ENCODE measurements around the gene LRRC8D.
"Not testable (repeated sequence)": the region's sequence is repeated elsewhere in the genome, so short reads cannot be mapped to it uniquely, and the experiment has no call there.

LRRC8D gene

DNA sequence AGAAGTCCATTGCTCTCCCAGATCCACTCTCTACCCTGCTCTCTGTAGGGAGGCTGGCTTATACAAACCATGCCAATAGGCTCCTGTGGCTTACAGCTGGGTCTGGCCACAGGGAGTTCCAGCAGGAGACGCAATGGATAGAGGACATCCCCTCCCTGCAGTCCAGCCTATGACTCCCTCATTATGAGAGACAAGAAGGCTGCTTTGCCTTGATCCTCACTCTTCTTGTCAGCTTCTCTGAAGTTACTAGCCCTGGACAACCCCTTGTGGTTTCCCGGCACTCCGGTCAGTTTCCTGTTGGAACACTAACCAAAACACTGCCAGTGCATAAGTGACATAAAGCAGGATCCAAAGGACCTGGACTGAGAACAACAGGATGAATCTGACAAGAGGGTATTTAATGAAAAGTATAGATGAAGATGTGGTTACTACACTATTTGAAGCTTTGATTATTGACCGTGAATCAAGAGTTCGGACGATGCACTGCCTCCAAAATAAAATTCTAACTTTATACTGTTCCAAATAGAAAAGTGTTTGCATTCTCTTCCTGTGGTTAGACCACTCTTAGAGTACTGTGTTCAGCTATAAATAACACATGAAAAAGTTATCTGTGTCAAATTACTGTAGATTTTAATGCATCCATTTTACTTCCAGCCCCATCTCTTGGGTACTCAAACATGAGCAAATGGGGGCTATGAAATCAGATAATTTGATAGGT lies 141.4 kb downstream of the LRRC8D start:
- H3K4me1 Mint-ChIP-seq (ENCODE audit: low read depth in 2 of 2) = peaks cover 3 to 6% of the 10 kb centered on the region in 2 donors
- peaks cover 9 to 43% of the 10 kb centered on the region in 2 donors for H3K27me3 Mint-ChIP-seq
- no peak overlapping the region for H3K27ac Mint-ChIP-seq
- no peaks in the 10 kb centered on the region for H3K9me3 Mint-ChIP-seq
- no peak overlapping the region for H3K4me3 Mint-ChIP-seq
- peaks cover 4% of the 10 kb centered on the region for H3K36me3 Mint-ChIP-seq (ENCODE audit: insufficient read depth)
- ATAC-seq (replicated peaks) = no peak
- DNase-seq = no peak

DNA sequence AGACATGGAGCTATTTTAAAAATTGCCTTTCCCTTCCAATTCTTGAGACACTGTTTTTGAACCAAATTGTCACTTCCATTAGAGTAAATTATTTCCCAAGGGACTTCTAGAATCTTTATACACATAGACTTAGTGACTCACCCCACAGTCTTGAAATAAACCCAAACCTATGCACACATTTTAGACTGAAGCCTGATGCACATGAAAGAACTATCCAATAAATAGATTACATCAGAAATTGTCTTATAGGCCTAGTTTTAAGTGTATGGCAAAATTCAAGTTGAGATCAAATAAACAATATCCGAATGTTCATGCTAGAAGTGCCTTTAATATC lies 141.9 kb downstream of the LRRC8D start:
- Mint-ChIP-seq H3K9me3 (no peaks in the 10 kb centered on the region), H3K36me3 (ENCODE audit: insufficient read depth) (peaks cover 4% of the 10 kb centered on the region), H3K4me1 (ENCODE audit: low read depth in 2 of 2) (peaks cover 0 to 5% of the 10 kb centered on the region in 2 donors), H3K4me3 (no peak overlapping the region), H3K27me3 (peaks cover 9 to 43% of the 10 kb centered on the region in 2 donors), H3K27ac (no peak overlapping the region)
- ATAC-seq (replicated peaks) (no peak), DNase-seq (no peak)

DNA sequence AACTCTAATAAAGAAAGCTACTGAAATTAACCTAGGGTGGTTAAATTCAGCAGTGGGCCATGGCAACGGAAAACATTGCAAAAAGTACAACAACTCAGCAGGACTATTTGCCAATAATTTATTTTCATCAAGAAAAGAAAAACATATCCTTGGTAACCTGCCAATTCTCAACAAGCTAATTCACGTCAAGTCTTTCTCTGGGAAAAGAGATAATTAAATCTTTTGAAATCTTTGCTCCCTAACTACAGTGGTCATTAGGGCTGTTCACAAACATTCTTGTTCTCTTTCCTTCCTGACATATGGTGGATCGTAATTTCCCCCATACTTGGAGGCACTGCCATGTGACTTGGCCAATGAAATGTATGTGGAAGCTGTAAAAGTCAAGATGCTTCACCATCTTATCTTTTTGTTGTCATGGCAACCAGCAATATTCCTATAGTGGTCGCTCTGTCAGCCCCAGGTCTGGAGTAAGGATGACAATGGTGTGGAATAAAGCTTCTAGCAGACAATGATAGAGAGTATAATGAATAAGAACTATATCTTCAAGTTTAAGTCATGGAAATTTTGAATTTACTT lies 144.4 kb downstream of the LRRC8D start:
- Mint-ChIP-seq H3K27ac (no peak overlapping the region), H3K4me1 (ENCODE audit: low read depth in 2 of 2) (peaks cover 0 to 5% of the 10 kb centered on the region in 2 donors)
- no peak for ATAC-seq (replicated peaks)

DNA sequence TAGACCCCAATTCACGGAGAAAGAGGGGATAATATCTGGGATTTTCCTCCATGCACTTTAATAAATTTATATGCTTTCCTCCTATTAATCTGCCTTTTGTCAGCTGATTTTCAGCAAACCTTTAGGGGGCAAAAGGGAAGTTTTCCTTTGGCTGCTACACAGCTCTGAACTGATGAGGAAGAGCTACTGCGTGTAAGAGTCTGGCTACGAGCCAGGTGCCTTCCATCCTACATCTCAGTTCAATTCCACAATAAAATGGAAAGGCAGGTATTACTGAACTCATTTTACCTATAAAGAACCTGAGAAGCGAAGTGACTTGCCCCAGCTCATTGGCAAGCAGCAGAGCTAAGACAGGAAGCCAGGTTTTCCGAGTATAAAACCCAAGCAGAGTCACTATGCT lies 145.8 kb downstream of the LRRC8D start:
- H3K27me3 Mint-ChIP-seq = peaks cover 0 to 21% of the 10 kb centered on the region in 2 donors
- H3K4me3 Mint-ChIP-seq = no peak overlapping the region
- no peak overlapping the region for H3K27ac Mint-ChIP-seq
- H3K4me1 Mint-ChIP-seq (ENCODE audit: low read depth in 2 of 2) = peaks cover 0 to 5% of the 10 kb centered on the region in 2 donors
- H3K36me3 Mint-ChIP-seq (ENCODE audit: insufficient read depth) = peaks cover 6% of the 10 kb centered on the region
- no peak for DNase-seq
- ATAC-seq (replicated peaks) = no peak
- H3K9me3 Mint-ChIP-seq = no peaks in the 10 kb centered on the region

More for the DNA sequence above, 144.4 kb downstream of the LRRC8D start:
- no peak for DNase-seq
- Mint-ChIP-seq H3K27me3 (peaks cover 0 to 21% of the 10 kb centered on the region in 2 donors), H3K9me3 (no peaks in the 10 kb centered on the region), H3K4me3 (no peak overlapping the region), H3K36me3 (ENCODE audit: insufficient read depth) (peaks cover 6% of the 10 kb centered on the region)

DNA sequence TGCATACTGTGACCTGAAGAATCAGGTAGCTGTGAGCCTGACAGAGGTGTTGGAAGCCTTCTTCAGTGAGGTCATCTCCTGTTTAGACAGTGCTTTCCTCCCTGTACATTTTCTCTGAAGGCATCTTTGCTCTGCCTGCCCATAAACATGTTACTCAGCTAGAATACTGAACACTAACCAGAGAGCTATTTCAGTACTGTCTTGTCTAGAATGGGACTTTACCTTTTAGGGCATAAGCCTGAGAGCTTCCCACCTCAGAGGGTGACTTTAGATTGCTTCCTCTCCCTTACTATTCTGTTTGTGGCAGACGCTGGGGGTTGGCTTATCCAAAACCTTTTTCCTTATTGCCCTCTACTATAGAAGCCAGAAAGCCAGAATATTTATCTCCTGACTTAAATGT lies 150.8 kb downstream of the LRRC8D start:
- no peak for ATAC-seq (replicated peaks)
- H3K9me3 Mint-ChIP-seq = no peaks in the 10 kb centered on the region
- no peak for DNase-seq
- no peak overlapping the region for H3K27ac Mint-ChIP-seq
- no peaks in the 10 kb centered on the region for H3K4me1 Mint-ChIP-seq (ENCODE audit: low read depth in 2 of 2)
- no peak overlapping the region for H3K4me3 Mint-ChIP-seq
- peaks cover 0 to 11% of the 10 kb centered on the region in 2 donors for H3K27me3 Mint-ChIP-seq
- H3K36me3 Mint-ChIP-seq (ENCODE audit: insufficient read depth) = peaks cover 2% of the 10 kb centered on the region

DNA sequence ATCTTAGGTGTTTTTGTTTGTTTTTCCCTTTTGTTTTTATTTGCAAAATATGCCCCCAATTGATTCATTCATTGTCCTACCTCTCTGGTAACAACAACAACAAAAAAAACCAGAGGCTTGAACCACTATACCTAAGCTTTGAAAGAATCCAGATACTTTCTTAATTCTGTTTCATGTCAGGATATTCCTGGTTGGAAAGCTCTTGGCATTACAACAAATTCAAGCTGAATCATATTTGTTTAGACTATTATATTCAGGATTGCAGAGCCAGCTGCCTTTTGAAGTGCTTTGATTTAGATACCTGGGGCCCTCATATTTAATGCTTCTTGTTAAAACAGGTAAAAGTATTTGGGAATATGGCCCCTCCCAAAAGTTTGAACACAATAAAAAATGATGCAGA lies 151.2 kb downstream of the LRRC8D start:
- peaks cover 0 to 11% of the 10 kb centered on the region in 2 donors for H3K27me3 Mint-ChIP-seq
- ATAC-seq (replicated peaks) = no peak
- no peaks in the 10 kb centered on the region for H3K4me1 Mint-ChIP-seq (ENCODE audit: low read depth in 2 of 2)
- no peak for DNase-seq
- no peaks in the 10 kb centered on the region for H3K9me3 Mint-ChIP-seq
- H3K4me3 Mint-ChIP-seq = no peak overlapping the region
- peaks cover 2% of the 10 kb centered on the region for H3K36me3 Mint-ChIP-seq (ENCODE audit: insufficient read depth)
- H3K27ac Mint-ChIP-seq = no peak overlapping the region

DNA sequence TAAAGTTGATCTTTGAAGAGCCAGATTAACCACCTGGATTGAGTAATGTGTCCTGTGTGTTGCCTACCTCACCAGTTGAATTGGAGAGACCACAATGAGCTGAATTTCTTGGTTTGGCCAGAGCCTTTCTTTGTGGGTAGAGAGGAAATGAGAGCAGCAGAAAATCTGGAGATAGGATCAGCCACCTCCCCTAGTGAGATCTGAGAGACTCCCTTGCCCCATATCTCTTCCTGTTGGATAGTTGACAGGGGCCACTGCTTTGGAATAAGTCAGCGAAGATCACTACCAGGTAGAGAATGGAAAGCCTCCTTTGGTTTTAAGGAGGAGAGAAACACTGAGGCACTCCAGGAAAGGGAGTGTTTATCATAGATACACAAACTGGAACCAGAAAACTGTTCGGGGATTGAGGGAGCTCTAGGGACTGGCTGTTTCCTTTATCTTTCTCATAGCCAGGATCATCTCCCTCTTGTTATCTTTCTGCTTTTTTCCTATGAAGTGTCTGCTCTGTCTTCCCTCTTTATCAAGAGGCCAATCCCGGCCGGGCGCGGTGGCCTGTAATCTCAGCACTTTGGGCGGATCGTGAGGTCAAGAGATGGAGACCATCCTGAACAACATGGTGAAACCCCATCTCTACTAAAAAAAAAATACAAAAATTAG lies 152.8 kb downstream of the LRRC8D start:
- ATAC-seq (replicated peaks) (no peak), DNase-seq (no peak)
- Mint-ChIP-seq H3K36me3 (ENCODE audit: insufficient read depth) (peaks cover 2% of the 10 kb centered on the region), H3K4me3 (no peak overlapping the region), H3K27me3 (peaks cover 0 to 11% of the 10 kb centered on the region in 2 donors), H3K4me1 (ENCODE audit: low read depth in 2 of 2) (no peaks in the 10 kb centered on the region), H3K27ac (no peak overlapping the region), H3K9me3 (no peaks in the 10 kb centered on the region)

DNA sequence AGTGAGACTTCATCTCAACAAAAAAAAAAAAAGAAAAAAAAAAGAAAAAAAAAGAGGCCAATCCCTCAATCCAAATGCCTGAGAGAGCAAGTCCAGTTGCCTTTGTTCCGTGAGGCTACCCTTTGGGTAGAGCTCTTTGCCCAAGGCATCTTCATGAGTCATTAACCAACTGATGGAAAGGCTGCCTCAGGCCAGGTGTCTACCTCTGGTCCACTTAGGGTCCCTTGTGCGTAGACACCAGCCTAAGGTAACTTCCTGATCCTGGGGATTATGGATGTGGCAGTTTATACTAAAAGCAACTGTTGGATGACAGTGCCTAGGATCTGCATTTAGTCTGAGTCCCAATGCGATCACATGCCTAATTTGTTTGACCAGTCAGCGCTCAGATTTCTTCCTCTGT lies 153.4 kb downstream of the LRRC8D start:
- H3K27me3 Mint-ChIP-seq = peaks cover 0 to 11% of the 10 kb centered on the region in 2 donors

DNA sequence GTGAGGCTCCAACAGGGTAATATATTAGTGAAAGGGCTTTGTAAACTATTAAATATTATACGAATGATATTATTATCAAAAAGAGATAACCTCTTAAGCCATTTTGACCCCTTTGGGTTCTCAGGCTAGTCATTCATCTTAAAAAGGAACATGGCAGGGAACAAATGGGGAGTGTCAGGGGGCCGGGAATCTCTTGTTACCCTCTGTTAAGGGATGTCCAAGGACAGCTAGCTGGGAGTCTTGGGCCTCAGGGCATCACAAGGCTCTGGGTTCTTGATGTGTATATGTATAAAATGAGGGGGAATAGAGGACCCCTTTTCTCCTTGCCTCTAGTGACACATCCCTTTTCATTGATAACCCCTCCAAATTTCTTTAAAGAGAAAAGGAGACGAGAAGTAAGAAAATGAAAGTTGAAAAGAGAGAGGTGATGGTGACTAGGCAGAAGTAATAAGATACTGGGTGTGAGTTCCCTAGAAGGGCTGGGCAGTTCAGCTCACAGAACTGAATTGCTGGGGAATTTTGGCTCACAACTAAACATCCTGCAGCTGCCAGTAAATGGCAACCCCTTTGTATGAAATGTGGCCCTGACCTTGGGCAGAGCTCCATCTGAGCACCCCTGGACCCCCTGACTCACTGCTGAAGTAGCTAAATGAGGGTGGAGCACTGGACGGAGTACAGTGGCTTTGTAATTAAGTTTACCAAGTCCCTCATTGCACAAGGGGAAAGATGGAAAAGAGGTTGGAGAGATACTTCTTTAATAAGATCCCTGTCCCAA lies 154.1 kb downstream of the LRRC8D start:
- ATAC-seq (replicated peaks) (no peak), DNase-seq (no peak)
- H3K4me3 Mint-ChIP-seq = no peak overlapping the region
- H3K36me3 Mint-ChIP-seq (ENCODE audit: insufficient read depth) = no peaks in the 10 kb centered on the region
- peaks cover 0 to 11% of the 10 kb centered on the region in 2 donors for H3K27me3 Mint-ChIP-seq
- H3K9me3 Mint-ChIP-seq = no peaks in the 10 kb centered on the region
- H3K27ac Mint-ChIP-seq = no peak overlapping the region
- no peaks in the 10 kb centered on the region for H3K4me1 Mint-ChIP-seq (ENCODE audit: low read depth in 2 of 2)

More for the DNA sequence above, 153.4 kb downstream of the LRRC8D start:
- DNase-seq (no peak), ATAC-seq (replicated peaks) (no peak)
- H3K4me3 Mint-ChIP-seq = no peak overlapping the region
- H3K9me3 Mint-ChIP-seq = no peaks in the 10 kb centered on the region
- H3K27ac Mint-ChIP-seq = no peak overlapping the region
- peaks cover 2% of the 10 kb centered on the region for H3K36me3 Mint-ChIP-seq (ENCODE audit: insufficient read depth)
- no peaks in the 10 kb centered on the region for H3K4me1 Mint-ChIP-seq (ENCODE audit: low read depth in 2 of 2)

DNA sequence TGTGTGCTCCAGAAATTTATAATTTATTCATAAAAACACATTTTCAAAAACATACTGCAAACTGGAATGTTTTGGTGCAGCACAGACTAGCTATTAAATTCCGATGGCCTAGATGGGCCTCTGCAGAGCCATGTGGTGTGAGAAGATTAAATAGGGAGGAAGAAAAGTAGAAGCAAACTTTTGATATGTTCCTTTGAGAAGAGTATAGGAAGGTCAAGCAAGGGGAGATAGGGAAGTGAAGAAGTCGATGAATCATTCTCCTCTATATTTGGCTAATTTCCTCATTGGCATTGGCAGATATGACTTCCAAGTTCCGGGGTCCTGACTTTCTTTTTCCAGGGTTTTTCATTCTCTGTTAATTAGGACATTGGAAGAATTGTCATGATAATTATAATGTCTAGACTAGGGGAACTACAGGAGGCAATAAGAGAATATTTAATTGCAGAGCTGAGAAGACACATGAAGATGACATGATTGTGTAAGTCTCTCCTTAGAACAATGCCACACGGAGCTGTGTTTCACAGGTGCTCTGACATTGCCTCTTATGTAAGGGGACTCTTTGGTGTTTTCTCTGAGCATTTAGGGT lies 154.8 kb downstream of the LRRC8D start:
- DNase-seq (no peak), ATAC-seq (replicated peaks) (no peak)
- H3K27ac Mint-ChIP-seq = no peak overlapping the region
- no peaks in the 10 kb centered on the region for H3K9me3 Mint-ChIP-seq
- no peaks in the 10 kb centered on the region for H3K4me1 Mint-ChIP-seq (ENCODE audit: low read depth in 2 of 2)
- H3K27me3 Mint-ChIP-seq = peaks cover 0 to 11% of the 10 kb centered on the region in 2 donors
- H3K36me3 Mint-ChIP-seq (ENCODE audit: insufficient read depth) = no peaks in the 10 kb centered on the region
- no peak overlapping the region for H3K4me3 Mint-ChIP-seq

DNA sequence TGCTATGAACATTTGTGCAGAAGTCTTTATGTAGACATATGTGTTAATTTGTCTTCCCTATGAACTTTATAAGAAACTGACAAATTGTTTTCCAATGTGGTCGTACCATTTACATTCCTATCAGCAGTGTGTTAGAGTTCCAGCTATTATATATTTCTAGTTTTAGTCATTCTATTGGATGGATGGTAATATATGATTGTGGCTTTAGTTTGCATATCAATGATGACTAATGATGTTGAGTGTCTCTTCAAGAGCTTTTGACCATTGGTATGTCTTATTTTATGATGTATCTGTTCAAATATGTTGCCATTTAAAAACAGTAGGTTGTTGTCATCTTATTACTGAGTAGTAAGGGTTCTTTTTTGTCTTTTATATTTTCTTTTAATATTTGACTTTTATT lies 157.9 kb downstream of the LRRC8D start:
- H3K4me1 Mint-ChIP-seq (ENCODE audit: low read depth in 2 of 2) = no peaks in the 10 kb centered on the region
- no peak overlapping the region for H3K27ac Mint-ChIP-seq
- no peaks in the 10 kb centered on the region for H3K36me3 Mint-ChIP-seq (ENCODE audit: insufficient read depth)
- DNase-seq = no peak
- ATAC-seq (replicated peaks) = no peak
- H3K9me3 Mint-ChIP-seq = no peaks in the 10 kb centered on the region
- peaks cover 3 to 12% of the 10 kb centered on the region in 2 donors for H3K27me3 Mint-ChIP-seq
- H3K4me3 Mint-ChIP-seq = no peak overlapping the region

DNA sequence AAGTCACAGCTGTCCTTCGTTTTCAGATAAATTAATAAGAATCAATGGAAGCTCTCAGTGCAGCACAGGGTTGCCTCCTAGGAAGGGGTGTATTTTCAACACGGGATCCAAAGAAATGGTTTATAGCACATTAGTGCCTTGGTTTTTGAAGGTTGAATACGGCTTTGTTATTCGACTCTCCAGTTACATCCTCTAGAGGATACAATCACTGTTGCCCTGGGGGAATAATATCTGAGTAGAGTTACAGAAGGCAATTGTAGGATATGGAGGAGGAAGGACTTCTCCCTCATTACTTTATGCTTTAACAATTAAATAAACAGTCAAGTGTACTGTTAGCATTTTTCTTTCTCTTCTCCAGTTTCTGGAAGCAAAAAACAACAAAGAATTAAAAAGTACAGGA lies 159.8 kb downstream of the LRRC8D start:
- H3K27me3 Mint-ChIP-seq = peaks cover 7 to 9% of the 10 kb centered on the region in 2 donors
- DNase-seq = no peak
- no peak for ATAC-seq (replicated peaks)

DNA sequence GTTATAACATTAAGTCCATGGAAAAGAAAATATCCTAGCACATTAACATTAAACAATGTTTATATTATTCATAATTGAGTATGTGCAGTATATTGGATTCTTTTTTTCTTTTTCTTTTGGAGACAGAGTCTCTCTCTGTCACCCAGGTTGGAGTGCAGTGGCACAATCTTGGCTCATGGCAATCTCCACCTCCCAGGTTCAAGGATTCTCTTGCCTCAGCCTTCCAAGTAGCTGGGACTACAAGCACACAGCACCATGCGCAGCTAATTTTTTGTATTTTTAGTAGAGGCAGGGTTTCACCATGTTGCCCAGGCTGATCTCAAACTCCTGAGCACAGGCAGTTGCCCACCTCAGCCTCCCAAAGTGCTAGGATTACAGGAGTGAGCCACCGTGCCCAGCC lies 162.0 kb downstream of the LRRC8D start:
- not testable (repeated sequence) for H3K27ac Mint-ChIP-seq; H3K4me1 Mint-ChIP-seq (ENCODE audit: low read depth in 2 of 2); H3K27me3 Mint-ChIP-seq; H3K36me3 Mint-ChIP-seq (ENCODE audit: insufficient read depth); H3K9me3 Mint-ChIP-seq; DNase-seq; ATAC-seq (replicated peaks); H3K4me3 Mint-ChIP-seq

More for the DNA sequence above, 159.8 kb downstream of the LRRC8D start:
- Mint-ChIP-seq H3K9me3 (no peaks in the 10 kb centered on the region), H3K36me3 (ENCODE audit: insufficient read depth) (no peaks in the 10 kb centered on the region), H3K4me3 (no peak overlapping the region), H3K27ac (no peak overlapping the region), H3K4me1 (ENCODE audit: low read depth in 2 of 2) (no peaks in the 10 kb centered on the region)

All from effector memory CD8-positive, alpha-beta T cell (primary cell).